22Rv1 (cell line): Measurements from ENCODE around the gene RGS16.

ENCODE experiments used
- H3K27ac ChIP-seq: fragments of 450-650 bp; 2 replicates; pipeline ENCODE4 v1.5.1; 2017
- CTCF ChIP-seq: fragments of 450-650 bp; IDR thresholded peaks from 2 replicates; pipeline ENCODE4 v1.5.1; 2017; ENCODE audit warnings: mild to moderate bottlenecking
- ZFX ChIP-seq: fragments of 450-650 bp; IDR thresholded peaks from 2 replicates; pipeline ENCODE4 v1.6.1; 2017; ENCODE audit warnings: antibody characterized with exemption, borderline replicate concordance

Gene RGS16

DNA sequence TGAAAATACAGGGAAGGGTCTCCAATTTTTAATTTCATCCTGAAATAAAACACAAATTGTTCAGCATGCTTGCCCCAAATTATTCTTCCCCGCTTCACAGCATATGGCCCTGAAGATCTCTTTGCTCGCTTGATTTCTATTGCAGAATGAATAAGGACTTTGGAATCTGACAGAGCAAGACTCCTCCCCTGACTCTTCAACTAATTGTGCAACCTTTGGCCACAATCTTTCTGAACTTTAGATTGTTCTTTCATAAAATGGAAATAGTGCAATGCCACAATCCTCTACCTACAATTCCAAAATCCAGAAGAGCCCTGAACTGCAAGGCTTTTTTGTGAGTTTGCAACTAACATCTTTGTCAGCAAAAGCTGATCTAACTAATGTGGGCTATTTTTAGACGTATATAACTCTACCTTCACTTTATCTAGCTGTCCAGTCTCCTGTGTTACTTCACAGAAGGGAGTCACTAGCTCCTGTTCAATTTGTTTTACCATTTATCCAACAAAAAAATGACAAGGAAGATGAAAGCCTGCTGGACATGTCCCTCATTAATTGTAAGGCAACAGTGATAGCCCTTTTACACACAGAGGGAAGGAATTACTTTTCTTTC is 28.5 kb downstream of the RGS16 start:
- no peak for TF ChIP-seq CTCF
- no peak for TF ChIP-seq ZFX
- no peak overlapping the region for H3K27ac ChIP-seq

DNA sequence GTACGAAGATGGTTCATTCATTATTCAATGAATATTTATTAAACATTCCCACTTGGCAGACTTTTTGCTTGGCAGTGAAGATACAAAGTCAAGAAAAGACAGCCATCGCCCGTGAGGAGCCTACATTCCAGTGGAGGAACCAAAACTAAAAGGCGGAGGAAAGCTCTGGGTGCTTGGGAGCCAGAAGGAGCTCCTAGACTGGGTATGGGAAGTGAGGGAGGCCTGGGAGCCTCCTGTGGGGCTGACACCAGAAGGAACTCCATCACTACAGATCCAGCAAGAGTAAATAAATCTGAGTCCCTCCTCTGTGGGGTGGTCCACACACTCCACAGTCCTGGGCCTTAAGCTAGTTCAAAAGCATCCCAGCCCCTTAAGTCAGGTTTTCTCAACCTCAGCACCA is 30.0 kb downstream of the RGS16 start:
- TF ChIP-seq CTCF: no peak
- TF ChIP-seq ZFX: no peak
- no peak overlapping the region for H3K27ac ChIP-seq

- no peak for TF ChIP-seq CTCF
- no peak for TF ChIP-seq ZFX
- H3K27ac ChIP-seq: no peak overlapping the region
Measured at GRCh38 chr1:182570611-182570970, 33.6 kb downstream of the RGS16 start.

- no peak for TF ChIP-seq ZFX
- TF ChIP-seq CTCF: no peak
- no peak overlapping the region for H3K27ac ChIP-seq
Measured at GRCh38 chr1:182569939-182570610, 34.1 kb downstream of the RGS16 start.

DNA sequence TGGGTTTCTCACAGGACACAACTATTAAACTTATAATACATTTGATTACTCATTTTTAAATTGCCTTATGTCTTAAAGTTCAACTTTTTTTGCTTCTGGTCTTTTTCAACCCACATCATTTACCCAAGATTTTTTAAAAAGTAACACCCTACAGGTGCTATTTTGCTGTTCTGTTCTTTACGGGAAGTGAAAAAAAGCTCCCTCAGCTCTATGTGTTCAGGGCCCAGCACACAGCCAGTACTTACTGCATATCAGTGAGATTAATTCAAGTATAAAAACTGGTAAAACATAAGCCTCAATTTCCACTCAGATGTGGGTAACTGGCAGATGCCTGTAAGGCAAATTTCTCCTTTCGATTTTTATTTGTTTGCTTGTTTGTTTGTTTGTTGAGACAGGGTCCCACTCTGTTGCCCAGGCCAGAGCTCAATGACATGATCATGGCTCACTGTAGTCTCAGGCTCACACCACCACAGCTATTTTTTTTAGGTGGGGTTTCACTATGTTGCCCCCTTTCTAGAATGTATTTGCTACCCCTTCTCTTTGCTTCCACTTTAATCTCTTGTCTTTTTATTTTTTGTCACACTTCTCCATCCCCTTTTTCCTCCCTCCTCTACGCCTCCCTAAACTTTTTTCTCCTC is 35.4 kb downstream of the RGS16 start:
- TF ChIP-seq CTCF: no peak
- no peak for TF ChIP-seq ZFX
- no peak overlapping the region for H3K27ac ChIP-seq

GRCh38 chr1:182567629-182568028 is 36.6 kb downstream of the RGS16 start:
- no peak overlapping the region for H3K27ac ChIP-seq
- no peak for TF ChIP-seq CTCF

- TF ChIP-seq CTCF: no peak
- TF ChIP-seq ZFX: no peak
Measured at GRCh38 chr1:182565537-182565936, 38.7 kb downstream of the RGS16 start.

More at GRCh38 chr1:182565537-182565936, 38.7 kb downstream of the RGS16 start:
- H3K27ac ChIP-seq: no peak overlapping the region
